GM10266 (cell line): ENCODE results near the gene CELF4.

ENCODE experiments used
- DNase-seq: peaks from one replicate; pipeline ENCODE4 v3.0.0; 2012; ENCODE audit errors: extremely low spot score
- TF ChIP-seq, protein P1 (sequence below): IDR thresholded peaks from 2 replicates; pipeline ENCODE4 v1.5.1; 2012; ENCODE audit warnings: mild to moderate bottlenecking, low read depth; ENCODE audit not compliant: control insufficient read depth, insufficient read depth; ENCODE audit errors: missing control alignments

The CELF4 gene

DNA sequence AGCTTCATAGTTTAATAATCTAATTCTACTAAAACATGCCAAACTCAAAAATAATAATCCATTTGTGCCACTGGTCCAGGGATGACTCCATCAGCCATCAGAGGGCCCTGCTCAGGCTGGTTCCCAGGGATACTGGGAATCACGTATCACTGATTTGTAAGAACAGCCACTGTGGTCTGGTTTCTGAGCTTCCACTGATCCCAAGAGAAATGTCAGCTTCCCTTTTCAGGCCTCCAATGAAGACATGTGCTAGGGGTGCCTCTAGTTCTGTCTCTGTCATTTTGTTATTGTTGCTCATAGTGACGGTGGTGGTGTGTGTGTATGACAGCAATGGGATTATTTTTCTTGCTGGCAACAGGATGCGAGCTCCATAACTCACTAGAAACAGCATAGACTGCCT is 83.2 kb downstream of the CELF4 start:
- TF ChIP-seq, protein P1, sequence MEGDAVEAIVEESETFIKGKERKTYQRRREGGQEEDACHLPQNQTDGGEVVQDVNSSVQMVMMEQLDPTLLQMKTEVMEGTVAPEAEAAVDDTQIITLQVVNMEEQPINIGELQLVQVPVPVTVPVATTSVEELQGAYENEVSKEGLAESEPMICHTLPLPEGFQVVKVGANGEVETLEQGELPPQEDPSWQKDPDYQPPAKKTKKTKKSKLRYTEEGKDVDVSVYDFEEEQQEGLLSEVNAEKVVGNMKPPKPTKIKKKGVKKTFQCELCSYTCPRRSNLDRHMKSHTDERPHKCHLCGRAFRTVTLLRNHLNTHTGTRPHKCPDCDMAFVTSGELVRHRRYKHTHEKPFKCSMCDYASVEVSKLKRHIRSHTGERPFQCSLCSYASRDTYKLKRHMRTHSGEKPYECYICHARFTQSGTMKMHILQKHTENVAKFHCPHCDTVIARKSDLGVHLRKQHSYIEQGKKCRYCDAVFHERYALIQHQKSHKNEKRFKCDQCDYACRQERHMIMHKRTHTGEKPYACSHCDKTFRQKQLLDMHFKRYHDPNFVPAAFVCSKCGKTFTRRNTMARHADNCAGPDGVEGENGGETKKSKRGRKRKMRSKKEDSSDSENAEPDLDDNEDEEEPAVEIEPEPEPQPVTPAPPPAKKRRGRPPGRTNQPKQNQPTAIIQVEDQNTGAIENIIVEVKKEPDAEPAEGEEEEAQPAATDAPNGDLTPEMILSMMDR, result no peak
- DNase-seq, result no peak

DNA sequence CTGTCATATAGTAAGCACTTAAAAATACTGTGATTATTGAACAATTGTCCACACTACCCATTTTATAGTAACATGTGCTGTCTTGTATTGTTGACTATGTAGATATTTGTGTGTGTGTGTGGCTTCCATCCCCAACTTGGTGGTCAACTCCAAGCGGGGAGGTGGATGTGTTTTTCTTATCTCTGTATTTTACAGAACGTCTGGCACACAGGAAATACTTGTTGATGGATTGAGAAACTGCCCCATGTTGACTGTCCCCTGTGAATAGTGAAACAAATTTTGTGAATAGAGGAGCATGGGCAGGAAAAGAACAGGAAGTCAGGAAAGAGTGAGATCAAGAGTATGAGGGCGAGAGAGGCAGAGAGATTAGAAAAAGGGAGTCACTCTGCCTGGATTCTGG is 83.6 kb downstream of the CELF4 start:
- TF ChIP-seq, protein P1, result no peak
- DNase-seq, result no peak

DNA sequence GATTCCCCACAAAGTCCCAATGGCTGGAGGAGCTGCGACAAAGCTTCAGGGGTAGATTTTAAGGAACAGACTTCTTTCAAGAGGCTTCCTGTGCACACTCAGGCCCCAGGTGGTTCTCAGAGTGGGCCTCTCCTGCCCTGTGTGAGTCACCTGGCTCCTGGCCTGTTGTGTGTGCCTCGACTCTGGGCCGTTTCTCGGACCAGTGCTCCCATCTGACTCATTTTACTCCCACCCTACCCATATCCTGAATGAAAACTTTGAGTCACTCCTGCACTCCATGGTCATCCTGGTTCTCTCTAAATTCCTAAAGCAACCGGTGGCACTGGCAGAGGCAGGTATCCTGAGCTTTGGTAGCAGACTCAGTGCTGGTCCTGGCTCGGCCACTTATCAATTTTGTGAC is 84.1 kb downstream of the CELF4 start:
- no peak for DNase-seq

DNA sequence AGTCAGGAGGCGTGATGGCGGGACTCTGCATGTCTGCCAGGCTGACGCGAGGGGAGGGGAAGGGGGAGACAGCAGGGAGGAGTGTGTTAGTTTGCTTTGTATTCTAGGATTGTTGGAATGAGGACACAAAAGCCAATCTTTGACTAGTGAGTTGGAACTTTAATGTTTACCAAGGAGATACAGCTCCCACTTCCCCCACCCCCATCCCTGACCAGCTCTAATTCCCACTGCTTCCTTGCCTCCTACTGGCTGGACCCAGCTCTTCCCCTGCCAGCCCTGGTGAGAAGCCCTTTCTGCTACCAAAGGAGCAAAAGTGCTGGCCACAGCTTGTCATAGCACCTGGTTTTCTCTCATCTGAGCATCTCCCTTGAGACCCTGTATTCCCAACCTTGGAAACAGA is 84.5 kb downstream of the CELF4 start:
- TF ChIP-seq, protein P1, result no peak
- no peak for DNase-seq

More for the DNA sequence above, 84.1 kb downstream of the CELF4 start:
- TF ChIP-seq, protein P1, result no peak

DNA sequence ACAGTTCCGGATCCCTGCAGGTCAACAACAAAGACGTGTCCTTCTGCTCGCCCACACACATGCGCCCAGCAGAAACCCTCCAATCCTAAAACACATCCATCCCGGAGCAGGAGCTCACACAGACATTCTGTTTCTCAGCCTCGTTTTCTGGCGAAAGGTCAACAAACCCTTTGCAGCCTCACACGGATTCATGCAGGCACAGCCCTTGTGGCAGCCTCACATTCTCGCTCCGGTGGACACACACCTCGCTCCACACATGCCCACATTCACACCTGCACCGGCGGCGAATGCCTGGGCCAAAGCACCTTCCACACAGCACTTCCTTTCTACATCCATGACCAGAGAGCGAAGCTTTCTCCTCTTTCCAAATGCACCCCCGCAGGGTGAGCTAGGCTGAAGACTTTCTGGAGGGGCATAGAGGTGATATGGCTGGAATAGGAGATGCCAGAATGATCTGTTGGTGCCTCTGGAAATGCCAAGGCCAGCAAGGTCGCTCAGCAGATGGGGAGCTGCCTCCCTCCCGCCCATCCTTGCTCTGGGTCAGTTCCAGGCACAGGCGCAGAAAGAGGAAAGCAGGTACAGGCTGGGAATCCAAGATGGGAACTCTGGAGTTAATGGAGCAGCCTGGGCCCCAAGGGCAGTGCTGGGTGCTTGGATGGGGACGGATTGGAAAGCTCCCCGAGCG is 88.8 kb downstream of the CELF4 start:
- no peak for DNase-seq
- TF ChIP-seq, protein P1, result no peak

DNA sequence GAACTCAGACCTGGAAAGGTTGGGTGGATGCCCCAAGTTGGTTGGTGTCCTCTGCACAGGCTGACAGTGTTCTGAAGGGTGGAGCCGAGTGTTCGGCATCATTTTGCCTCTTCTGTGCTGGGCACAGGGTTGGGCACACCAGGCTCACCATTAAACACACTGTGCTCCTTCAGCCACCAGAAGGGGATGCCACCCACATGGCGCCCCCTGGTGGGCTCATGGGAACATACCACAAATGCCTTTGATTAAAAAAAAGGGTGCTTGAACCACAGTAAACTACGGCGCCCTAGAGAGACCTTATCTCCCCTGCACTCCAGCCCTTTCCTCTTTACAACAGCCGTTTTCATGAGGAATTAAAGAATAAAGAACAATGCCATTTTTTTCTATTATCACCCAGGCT is 89.4 kb downstream of the CELF4 start:
- peak; percentile 49 for DNase-seq

More for the DNA sequence above, 89.4 kb downstream of the CELF4 start:
- TF ChIP-seq, protein P1, result peak; percentile 50
